DND-41 (cell line): ENCODE results near the gene FEM1A.

Experiments
- CTCF ChIP-seq: IDR thresholded peaks from 2 replicates; pipeline ENCODE4 v1.5.1; 2012; ENCODE audit warnings: borderline replicate concordance, low read length, moderate library complexity, mild to moderate bottlenecking; ENCODE audit not compliant: poor library complexity, severe bottlenecking; ENCODE audit errors: extremely low read depth
- EZH2 ChIP-seq: IDR thresholded peaks from 3 replicates; pipeline ENCODE4 v1.6.1; 2012; ENCODE audit warnings: borderline replicate concordance, low read depth, mild to moderate bottlenecking, moderate library complexity, low read length, inconsistent platforms; ENCODE audit not compliant: severe bottlenecking

GRCh38 chr19:4758659-4759058, 32.9 kb upstream of the FEM1A start:
- TF ChIP-seq CTCF (no peak), EZH2 (no peak)
